IMR-90 (cell line): ENCODE measurements around the gene EPHA6. TPM values are rescaled to one million over a fixed set of nuclear protein-coding genes. Genes with fewer than 3 reads are reported as not detected.

Source experiments
- ATAC-seq: fragments of 200-7000 bp; cut with Tn5 transposase; 2 replicates; pipeline ENCODE4 v1.9.1; 2020; ENCODE audit warnings: low read depth, mild to moderate bottlenecking, moderate library complexity
- BruUV-seq: library from RNA; stranded (reverse); fragments of 400-500 nt; replicated peaks from 2 replicates; lab custom pipeline; 2021; lab: Mats Ljungman, UMichigan
- CTCF ChIA-PET: fragments of 300-600 bp; formaldehyde crosslinking; extraction: SDS; loops from one replicate; lab custom pipeline; 2021; ENCODE audit warnings: antibody characterized with exemption; lab: Yijun Ruan, JAX
- POLR2A ChIA-PET: fragments of 300-600 bp; sonication (Branson Sonifier 250); formaldehyde crosslinking; loops from one replicate; lab custom pipeline; 2022; ENCODE audit warnings: antibody characterized with exemption; ENCODE audit not compliant: unreplicated experiment; lab: Charles Lee
- DNase-seq: peaks from one replicate; pipeline ENCODE4 v3.0.0; 2013
- H2AFZ ChIP-seq: replicated peaks from 2 replicates; pipeline ENCODE3; 2013; ENCODE audit warnings: low read length, mild to moderate bottlenecking; ENCODE audit not compliant: poor library complexity
- H2AK5ac ChIP-seq: 2 replicates; pipeline ENCODE4 v1.6.1; 2013; ENCODE audit warnings: low read depth, low read length, inconsistent platforms
- H2AK9ac ChIP-seq: replicated peaks from 2 replicates; pipeline ENCODE3; 2013; ENCODE audit warnings: mild to moderate bottlenecking, low read depth, low read length, moderate library complexity; ENCODE audit not compliant: poor library complexity
- H2BK120ac ChIP-seq: 2 replicates; pipeline ENCODE4 v1.6.1; 2013; ENCODE audit warnings: low read depth, low read length, inconsistent platforms
- H2BK15ac ChIP-seq: 3 replicates; pipeline ENCODE4 v1.6.1; 2013; ENCODE audit warnings: low read depth, low read length, inconsistent platforms
- H2BK20ac ChIP-seq: 2 replicates; pipeline ENCODE4 v1.6.1; 2013; ENCODE audit warnings: low read depth, mild to moderate bottlenecking, inconsistent platforms, low read length, moderate library complexity
- H2BK5ac ChIP-seq: 2 replicates; pipeline ENCODE4 v1.6.1; 2013; ENCODE audit warnings: mild to moderate bottlenecking, low read depth, low read length, inconsistent platforms; ENCODE audit not compliant: poor library complexity, severe bottlenecking
- H3K14ac ChIP-seq: replicated peaks from 2 replicates; pipeline ENCODE4 v1.6.1; 2013; ENCODE audit warnings: low read depth, low read length, inconsistent platforms
- H3K18ac ChIP-seq: 2 replicates; pipeline ENCODE4 v1.6.1; 2013; ENCODE audit warnings: low read depth, low read length, control low read depth
- H3K23ac ChIP-seq: 2 replicates; pipeline ENCODE4 v1.6.1; 2013; ENCODE audit warnings: low read depth, low read length, inconsistent platforms
- H3K27ac ChIP-seq: 2 replicates; pipeline ENCODE4 v1.5.1; 2013; ENCODE audit warnings: mild to moderate bottlenecking, control low read depth, low read length; ENCODE audit not compliant: insufficient read depth
- H3K27me3 ChIP-seq: 2 replicates; pipeline ENCODE4 v1.6.1; 2013; ENCODE audit warnings: low read length; ENCODE audit not compliant: control insufficient read depth, insufficient read depth
- H3K36me3 ChIP-seq: 2 replicates; pipeline ENCODE4 v1.6.1; 2013; ENCODE audit warnings: low read length, mixed read lengths; ENCODE audit not compliant: control insufficient read depth, insufficient read depth
- H3K4ac ChIP-seq: 2 replicates; pipeline ENCODE4 v1.6.1; 2013; ENCODE audit warnings: low read depth, low read length, inconsistent platforms
- H3K4me1 ChIP-seq: 2 replicates; pipeline ENCODE4 v1.6.1; 2013; ENCODE audit warnings: low read length, mixed read lengths; ENCODE audit not compliant: control insufficient read depth, insufficient read depth
- H3K4me2 ChIP-seq: 2 replicates; pipeline ENCODE4 v1.6.1; 2013; ENCODE audit warnings: low read depth, mild to moderate bottlenecking, control low read depth, low read length, moderate library complexity
- H3K4me3 ChIP-seq: 2 replicates; pipeline ENCODE4 v1.5.1; 2013; ENCODE audit warnings: low read depth, mild to moderate bottlenecking, control low read depth, low read length, moderate library complexity; ENCODE audit not compliant: insufficient read depth
- H3K56ac ChIP-seq: 2 replicates; pipeline ENCODE4 v1.6.1; 2013; ENCODE audit warnings: low read length, inconsistent platforms; ENCODE audit not compliant: insufficient read depth; ENCODE audit errors: extremely low read depth
- H3K79me1 ChIP-seq, 2 experiments: 2 replicates each; pipeline ENCODE4 v1.6.1; 2013; ENCODE audit warnings: low read length in 2 of 2, inconsistent platforms in 1 of 2, low read depth in 1 of 2
- H3K9ac ChIP-seq: 2 replicates; pipeline ENCODE4 v1.6.1; 2013; ENCODE audit warnings: low read depth, low read length, control low read depth
- H3K9me1 ChIP-seq: 2 replicates; pipeline ENCODE4 v1.6.1; 2013; ENCODE audit warnings: low read length, inconsistent platforms; ENCODE audit not compliant: insufficient read depth
- H3K9me3 ChIP-seq: 2 replicates; pipeline ENCODE4 v1.6.1; 2013; ENCODE audit warnings: low read length; ENCODE audit not compliant: control insufficient read depth, insufficient read depth
- H4K20me1 ChIP-seq: 2 replicates; pipeline ENCODE4 v1.6.1; 2013; ENCODE audit warnings: low read length, inconsistent platforms; ENCODE audit not compliant: insufficient read depth
- H4K5ac ChIP-seq: 2 replicates; pipeline ENCODE4 v1.6.1; 2013; ENCODE audit warnings: mild to moderate bottlenecking, low read depth, low read length, control low read depth
- H4K8ac ChIP-seq, 2 experiments: 2 replicates each; pipeline ENCODE4 v1.6.1; 2013; ENCODE audit warnings: low read depth in 2 of 2, low read length in 2 of 2, control low read depth in 1 of 2, inconsistent platforms in 1 of 2
- H4K91ac ChIP-seq: 2 replicates; pipeline ENCODE4 v1.6.1; 2013; ENCODE audit warnings: low read depth, low read length, inconsistent platforms; ENCODE audit not compliant: insufficient read depth
- CEBPB ChIP-seq: IDR thresholded peaks from 2 replicates; pipeline ENCODE4 v1.6.1; 2012; ENCODE audit warnings: low read depth, low read length, improper control_type of control experiment
- FOS ChIP-seq: fragments of 150-350 bp; IDR thresholded peaks from 2 replicates; pipeline ENCODE4 v1.6.1; 2016; ENCODE audit warnings: low read depth, low read length
- MXI1 ChIP-seq: IDR thresholded peaks from 2 replicates; pipeline ENCODE4 v1.6.1; 2012; ENCODE audit warnings: low read depth, mild to moderate bottlenecking, low read length, moderate library complexity, borderline replicate concordance
- dilution Hi-C: fragments of 300-500 bp; cut with HindIII; formaldehyde crosslinking; loops from one replicate; pipeline ENCODE4 v1.14.3; 2018; ENCODE audit warnings: low sequenced_read_pairs; ENCODE audit not compliant: unreplicated experiment
- in situ Hi-C: fragments of 300-500 bp; cut with MboI; formaldehyde crosslinking; loops from 3 replicates; pipeline ENCODE4 v1.14.3; 2019; ENCODE audit warnings: low sequenced_read_pairs, inconsistent platforms, mixed read lengths
- intact Hi-C: fragments of 100-400 bp; cut with micrococcal nuclease; formaldehyde crosslinking; loops from 2 replicates; pipeline ENCODE4 v1.10.0; 2022
- polyA plus RNA-seq, 3 experiments: library from polyadenylated mRNA; depleted of rRNA; stranded (reverse); fragments of >200 nt; gene quantifications; 2 replicates each; pipeline ENCODE4 v1.2.3, GENCODE V29; 2012; ENCODE audit warnings: low replicate concordance in 1 of 3
- total RNA-seq: library from RNA; depleted of rRNA; stranded (reverse); fragments of >200 nt; gene quantifications from 2 replicates; pipeline ENCODE4 v1.2.3, GENCODE V29; 2012

The EPHA6 gene
- total and polyA plus RNA-seq, 2 of the 4 experiments (the other 2 are of a cell fraction), result not detected

- Histone ChIP-seq H4K91ac (no peak overlapping the region), H2BK20ac (no peak overlapping the region), H3K79me1 (no peaks in the 10 kb centered on the region), H3K23ac (no peak overlapping the region), H3K4ac (no peak overlapping the region), H4K8ac (no peak overlapping the region), H2AK9ac (no peak overlapping the region), H2BK120ac (no peak overlapping the region), H2BK15ac (no peak overlapping the region), H4K20me1 (no peaks in the 10 kb centered on the region), H3K4me2 (no peak overlapping the region), H3K9me1 (no peaks in the 10 kb centered on the region), H3K4me1 (no peaks in the 10 kb centered on the region), H3K9me3 (peaks cover 10% of the 10 kb centered on the region), H2AFZ (no peak overlapping the region), H3K9ac (no peak overlapping the region), H3K18ac (no peak overlapping the region), H3K27ac (no peak overlapping the region), H3K14ac (no peak overlapping the region), H4K5ac (no peak overlapping the region), H3K4me3 (no peak overlapping the region), H3K36me3 (no peaks in the 10 kb centered on the region), H3K27me3 (no peaks in the 10 kb centered on the region), H2AK5ac (no peak overlapping the region), H2BK5ac (no peak overlapping the region), H3K56ac (no peak overlapping the region)
- DNase-seq (no peak), ATAC-seq (no peak)
- no peak for TF ChIP-seq FOS
- TF ChIP-seq MXI1, result no peak
- no peak for TF ChIP-seq CEBPB
- CTCF ChIA-PET, result no interaction called here
- dilution Hi-C loops, result no loop called here
- POLR2A ChIA-PET, result no interaction called here
- BruUV-seq, result no TSS peak
- intact Hi-C loops, result no loop called here
- in situ Hi-C loops, result no loop called here
Observed at GRCh38 chr3:97138914-97139541, 324.6 kb downstream of the EPHA6 start.
